Memory B cell (primary cell): Measurements from ENCODE around the gene CBFA2T3.

Experiments used
- ATAC-seq: fragments of 150-1000 bp; cut with Tn5 transposase; 2 replicates; pipeline ENCODE4 v1.10.0; 2021; ENCODE audit warnings: low read depth, mild to moderate bottlenecking, moderate library complexity
- DNase-seq, 2 donors: peaks; one replicate each; pipeline ENCODE4 v3.0.0; 2022; ENCODE audit warnings: low spot score in 2 of 2
- H3K27ac Mint-ChIP-seq: one replicate; pipeline ENCODE4 v1.8.0; 2022; ENCODE audit warnings: mild to moderate bottlenecking, moderate library complexity, mixed read lengths
- H3K27me3 Mint-ChIP-seq: one replicate; pipeline ENCODE4 v1.8.0; 2022; ENCODE audit warnings: mixed read lengths
- H3K36me3 Mint-ChIP-seq: one replicate; pipeline ENCODE4 v1.8.0; 2022; ENCODE audit warnings: mild to moderate bottlenecking, mixed read lengths
- H3K4me1 Mint-ChIP-seq: one replicate; pipeline ENCODE4 v1.8.0; 2022; ENCODE audit warnings: mixed read lengths
- H3K4me3 Mint-ChIP-seq: one replicate; pipeline ENCODE4 v1.8.0; 2022; ENCODE audit warnings: mild to moderate bottlenecking, moderate library complexity, mixed read lengths
- H3K9me3 Mint-ChIP-seq: one replicate; pipeline ENCODE4 v1.8.0; 2022; ENCODE audit warnings: mixed read lengths

The CBFA2T3 gene

DNA sequence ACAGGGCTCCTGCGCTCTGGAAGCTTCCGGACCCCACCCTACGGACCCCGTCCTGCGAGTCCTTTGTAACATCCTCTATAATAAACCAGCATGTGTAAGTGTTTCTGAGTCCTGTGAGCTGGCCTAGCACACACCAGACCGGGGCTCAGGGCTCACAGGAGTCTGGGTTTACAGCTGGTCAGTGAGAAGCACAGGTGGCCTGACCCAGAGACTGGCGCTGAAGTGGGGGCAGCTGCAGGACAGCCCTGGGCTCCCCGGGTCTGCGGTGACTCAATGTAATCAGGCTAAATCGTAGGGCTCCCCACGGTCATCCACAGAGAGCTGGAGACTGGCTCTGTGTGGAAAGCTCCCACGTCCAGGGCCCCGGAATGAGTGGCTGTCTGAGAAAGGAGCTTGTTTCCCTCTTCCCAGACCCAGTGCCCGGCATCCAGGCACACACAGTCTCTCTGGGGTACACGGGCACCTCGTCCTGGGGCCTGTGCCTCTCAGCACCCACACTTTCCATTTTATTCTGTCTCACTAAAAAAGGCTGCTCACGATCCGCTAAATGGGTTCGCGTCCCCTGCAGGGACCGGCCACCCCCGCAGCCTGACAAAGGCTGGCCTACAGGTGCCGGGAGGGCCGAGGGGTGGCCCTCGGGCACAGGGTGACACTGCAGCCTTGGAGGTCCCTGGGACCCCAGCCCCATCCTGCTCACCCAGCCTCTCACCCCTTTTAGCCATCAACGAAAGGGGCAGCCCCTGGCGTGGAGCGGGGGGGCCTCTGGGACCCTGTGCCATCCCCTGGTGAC, 18.9 kb upstream of the CBFA2T3 start:
- DNase-seq (no peak), ATAC-seq (no peak)
- Mint-ChIP-seq H3K4me1 (peaks cover 11% of the 10 kb centered on the region), H3K27ac (no peak overlapping the region), H3K27me3 (peaks cover 6% of the 10 kb centered on the region), H3K9me3 (peaks cover 9% of the 10 kb centered on the region), H3K4me3 (no peak overlapping the region), H3K36me3 (peaks cover 8% of the 10 kb centered on the region)

DNA sequence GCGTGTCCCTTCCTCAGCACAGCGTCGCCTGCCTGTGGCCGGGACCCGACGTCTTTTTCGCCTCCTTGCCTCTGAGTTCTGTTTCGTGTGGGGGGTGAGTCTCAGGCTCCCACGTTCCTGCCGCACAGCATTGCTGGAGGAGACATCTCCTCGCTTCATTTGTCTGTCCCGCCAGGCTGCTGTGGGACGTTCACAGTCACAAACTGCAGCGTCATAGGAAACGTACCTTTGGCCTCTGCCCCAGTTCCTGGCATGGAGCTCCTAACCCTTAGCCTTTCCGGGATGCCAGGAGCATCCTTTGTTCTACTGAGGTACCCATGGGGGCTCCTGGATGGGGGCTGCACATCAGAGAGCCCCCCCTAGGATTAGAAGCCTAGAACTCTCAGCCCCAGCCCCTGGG, 18.2 kb upstream of the CBFA2T3 start:
- Mint-ChIP-seq H3K4me3 (no peak overlapping the region), H3K36me3 (peaks cover 6% of the 10 kb centered on the region), H3K27ac (no peak overlapping the region), H3K4me1 (peaks cover 11% of the 10 kb centered on the region), H3K27me3 (peaks cover 4% of the 10 kb centered on the region), H3K9me3 (peaks cover 9% of the 10 kb centered on the region)
- no peak for DNase-seq
- no peak for ATAC-seq

DNA sequence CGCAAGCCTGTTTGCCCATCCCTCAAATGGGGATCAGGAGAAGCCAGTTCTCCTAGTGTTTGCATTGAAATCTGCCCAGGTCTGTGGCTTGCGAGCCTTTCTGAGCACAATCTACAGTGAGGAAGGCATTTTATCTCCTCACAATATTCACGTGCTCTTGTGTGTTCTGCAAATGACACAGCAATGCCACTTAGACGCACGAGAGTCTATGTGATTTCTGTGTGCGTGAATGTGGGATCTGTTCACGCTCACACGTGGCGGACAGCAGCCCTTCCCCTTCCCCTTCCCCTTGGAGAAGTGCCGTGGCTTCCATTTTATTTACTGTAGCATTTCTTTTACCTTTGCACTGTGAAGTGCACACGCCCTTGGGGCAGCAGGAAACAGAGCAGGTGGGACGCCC, 17.7 kb upstream of the CBFA2T3 start:
- ATAC-seq (no peak), DNase-seq (no peak)
- H3K4me3 Mint-ChIP-seq: no peak overlapping the region
- no peak overlapping the region for H3K27ac Mint-ChIP-seq
- peaks cover 9% of the 10 kb centered on the region for H3K9me3 Mint-ChIP-seq
- peaks cover 7% of the 10 kb centered on the region for H3K4me1 Mint-ChIP-seq
- H3K27me3 Mint-ChIP-seq: peaks cover 4% of the 10 kb centered on the region
- peaks cover 6% of the 10 kb centered on the region for H3K36me3 Mint-ChIP-seq

DNA sequence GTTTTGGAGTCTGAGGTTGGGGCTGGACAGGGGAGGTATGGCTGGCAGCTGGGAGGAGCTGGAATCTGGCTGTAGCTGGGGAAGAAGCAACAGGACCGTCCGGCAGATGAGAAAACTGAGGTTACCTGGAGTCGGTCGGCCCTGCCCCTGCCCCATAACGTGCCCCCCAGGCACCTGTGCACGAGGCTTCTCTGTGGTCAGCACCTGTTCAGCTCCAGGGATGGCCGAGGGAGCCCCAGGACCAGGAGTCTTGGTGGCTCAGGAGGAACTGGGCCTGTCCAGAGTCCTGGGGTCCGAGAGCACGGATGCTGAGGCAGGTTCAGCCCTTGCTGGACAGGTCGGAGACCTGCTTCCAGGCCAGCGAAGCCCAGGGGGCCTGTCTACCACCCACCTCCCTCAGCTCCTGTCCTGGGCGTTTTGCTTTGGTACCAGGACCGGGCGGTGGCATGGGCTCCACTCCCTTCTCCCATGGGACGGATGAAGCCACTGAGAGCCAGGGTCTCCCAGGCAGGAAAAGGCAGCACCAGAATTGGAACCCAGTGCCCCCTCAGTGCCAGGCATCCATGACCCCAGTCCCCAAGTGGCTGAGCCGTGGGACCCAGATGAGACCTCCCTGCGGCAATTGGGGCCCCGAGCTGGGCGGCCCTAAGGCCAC, 17.1 kb upstream of the CBFA2T3 start:
- H3K36me3 Mint-ChIP-seq: peaks cover 6% of the 10 kb centered on the region
- DNase-seq: no peak
- H3K27ac Mint-ChIP-seq: no peak overlapping the region
- H3K27me3 Mint-ChIP-seq: peaks cover 3% of the 10 kb centered on the region
- peaks cover 4% of the 10 kb centered on the region for H3K4me1 Mint-ChIP-seq
- peaks cover 6% of the 10 kb centered on the region for H3K9me3 Mint-ChIP-seq
- ATAC-seq: no peak
- H3K4me3 Mint-ChIP-seq: no peak overlapping the region

DNA sequence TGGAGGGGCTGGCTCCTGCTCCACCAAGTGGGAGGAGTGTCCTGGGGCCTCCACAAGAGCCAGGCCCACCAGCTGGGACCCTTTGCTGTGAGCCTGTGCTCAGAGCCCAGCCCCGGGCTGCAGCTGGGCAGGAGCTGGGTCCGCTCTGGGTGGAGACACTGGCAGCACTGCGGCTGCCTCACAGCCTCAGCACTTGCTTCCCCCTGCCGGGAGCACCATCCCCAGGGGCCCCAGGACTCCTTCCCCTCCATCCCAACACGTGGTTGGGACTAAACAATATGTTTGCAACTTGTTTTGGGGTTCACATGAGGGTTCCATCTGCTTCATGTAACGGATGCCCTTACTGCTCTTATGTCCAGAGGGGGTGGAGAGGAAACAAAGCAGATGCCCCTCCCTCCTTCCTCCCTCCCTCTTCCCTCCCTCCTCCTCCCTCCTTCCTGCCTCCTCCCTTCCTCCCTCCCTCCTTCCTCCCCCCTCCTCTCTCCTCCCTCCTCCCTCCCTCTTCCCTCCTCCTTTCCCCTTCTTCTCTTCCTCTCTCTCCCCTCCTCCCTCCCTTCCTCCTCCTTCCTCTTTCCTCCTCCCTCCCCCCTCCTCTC, 16.3 kb upstream of the CBFA2T3 start:
- DNase-seq: no peak
- peak overlapping the region; percentile 29 for H3K4me3 Mint-ChIP-seq
- peak; percentile 49 for ATAC-seq

GRCh38 chr16:88992351-88993165, 15.6 kb upstream of the CBFA2T3 start:
- Mint-ChIP-seq H3K4me1 (peaks cover 7% of the 10 kb centered on the region), H3K4me3 (peak overlapping the region; percentile 29), H3K27me3 (peaks cover 3% of the 10 kb centered on the region), H3K36me3 (peaks cover 3% of the 10 kb centered on the region), H3K27ac (no peak overlapping the region), H3K9me3 (peaks cover 3% of the 10 kb centered on the region)
- DNase-seq (no peak), ATAC-seq (peak; percentile 56)

More for the DNA sequence above, 16.3 kb upstream of the CBFA2T3 start:
- Mint-ChIP-seq H3K27me3 (peaks cover 3% of the 10 kb centered on the region), H3K9me3 (peaks cover 4% of the 10 kb centered on the region), H3K36me3 (peaks cover 4% of the 10 kb centered on the region), H3K4me1 (peaks cover 2% of the 10 kb centered on the region), H3K27ac (no peak overlapping the region)

DNA sequence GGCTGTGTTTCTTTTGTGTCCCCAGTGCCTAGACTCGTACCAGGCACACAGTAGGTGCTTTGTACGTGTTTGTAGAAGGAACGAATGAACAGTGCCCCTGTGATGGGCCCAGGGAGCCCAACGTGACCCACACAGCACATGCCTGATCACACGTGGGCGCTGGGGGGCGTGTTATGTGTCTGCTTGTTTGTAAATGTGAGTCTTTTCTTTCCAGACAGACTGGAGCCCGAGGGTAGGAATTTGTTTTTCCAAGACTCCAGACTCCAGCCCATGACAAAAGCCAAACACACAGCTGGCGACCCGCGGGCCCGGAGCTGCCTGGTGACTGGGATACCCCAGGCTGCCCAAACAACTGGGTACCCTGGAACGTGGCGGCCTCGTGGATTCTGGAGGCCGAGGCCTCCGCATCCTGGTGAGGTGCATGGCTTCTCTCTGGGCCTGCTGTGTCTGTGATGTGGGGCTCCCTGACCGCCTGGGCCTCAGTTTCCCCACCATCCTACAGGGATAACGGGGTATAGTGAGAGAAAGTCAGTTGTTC, 14.9 kb upstream of the CBFA2T3 start:
- Mint-ChIP-seq H3K4me3 (no peak overlapping the region), H3K27me3 (peaks cover 3% of the 10 kb centered on the region), H3K36me3 (no peaks in the 10 kb centered on the region), H3K4me1 (peaks cover 10% of the 10 kb centered on the region), H3K27ac (no peak overlapping the region), H3K9me3 (no peaks in the 10 kb centered on the region)
- DNase-seq (no peak), ATAC-seq (no peak)

DNA sequence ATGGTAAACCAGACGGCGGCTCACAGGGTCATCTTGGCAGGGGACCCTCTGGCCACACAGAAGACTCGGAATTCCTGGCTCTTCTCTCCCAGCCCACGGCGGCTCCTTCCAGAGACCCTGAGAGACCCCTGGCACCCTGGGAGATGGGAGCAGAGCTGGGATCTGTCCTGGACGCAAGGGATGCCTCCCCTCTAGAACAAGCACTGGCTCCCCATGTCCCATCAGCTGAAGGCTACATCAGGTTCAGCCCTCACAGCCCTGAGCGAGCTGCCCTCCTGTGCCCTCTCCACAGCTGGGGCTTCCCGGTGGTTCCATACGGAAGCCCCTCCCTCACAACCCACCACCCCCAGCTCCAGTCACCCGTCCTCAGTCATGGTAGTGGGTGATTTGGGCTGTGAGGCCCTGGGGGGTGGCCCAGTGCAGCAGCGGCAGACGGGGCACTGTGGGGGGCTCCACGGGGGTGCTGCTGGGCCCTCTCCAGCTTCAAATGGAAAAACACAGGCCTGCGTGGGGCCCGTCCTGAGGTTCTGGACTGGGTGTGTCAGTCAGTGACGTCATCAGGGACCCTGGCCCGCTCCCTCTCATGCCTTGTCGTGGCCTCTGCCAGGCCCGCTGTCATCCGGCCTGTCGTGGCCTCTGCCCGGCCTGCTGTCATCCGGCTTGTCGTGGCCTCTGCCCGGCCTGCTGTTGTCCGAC, 13.0 kb upstream of the CBFA2T3 start:
- Mint-ChIP-seq H3K27ac (no peak overlapping the region), H3K4me3 (no peak overlapping the region), H3K27me3 (peaks cover under 1% of the 10 kb centered on the region)

GRCh38 chr16:88988980-88989811, 12.2 kb upstream of the CBFA2T3 start:
- H3K27ac Mint-ChIP-seq: no peak overlapping the region
- ATAC-seq: no peak
- H3K27me3 Mint-ChIP-seq: no peaks in the 10 kb centered on the region
- H3K9me3 Mint-ChIP-seq: no peaks in the 10 kb centered on the region
- H3K36me3 Mint-ChIP-seq: no peaks in the 10 kb centered on the region
- DNase-seq: no peak
- H3K4me1 Mint-ChIP-seq: peaks cover 14% of the 10 kb centered on the region
- H3K4me3 Mint-ChIP-seq: no peak overlapping the region

More for the DNA sequence above, 13.0 kb upstream of the CBFA2T3 start:
- Mint-ChIP-seq H3K4me1 (peaks cover 12% of the 10 kb centered on the region), H3K9me3 (no peaks in the 10 kb centered on the region), H3K36me3 (no peaks in the 10 kb centered on the region)
- no peak for DNase-seq
- no peak for ATAC-seq

DNA sequence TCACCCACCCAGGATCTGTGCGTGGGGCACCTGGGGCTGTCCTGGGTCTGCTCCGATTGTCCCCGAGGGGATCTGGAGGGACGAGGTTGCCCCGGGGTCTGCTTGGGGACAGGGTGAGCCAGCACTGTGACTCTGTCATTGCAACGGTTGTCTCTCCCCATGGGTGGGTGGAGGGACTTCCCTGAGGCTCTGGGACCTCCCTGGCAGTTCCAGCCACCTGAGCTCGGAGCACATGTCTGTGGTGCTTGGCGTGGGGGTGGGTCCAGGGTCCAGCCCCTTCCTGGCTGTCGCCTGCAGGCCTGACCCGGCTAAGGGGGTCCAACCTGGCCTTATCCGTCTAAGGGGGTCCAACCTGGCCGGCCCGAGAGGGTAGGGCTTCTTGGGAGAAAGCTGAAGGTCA, 8.5 kb upstream of the CBFA2T3 start:
- no peak overlapping the region for H3K27ac Mint-ChIP-seq
- DNase-seq: no peak
- H3K4me3 Mint-ChIP-seq: no peak overlapping the region
- H3K9me3 Mint-ChIP-seq: peaks cover under 1% of the 10 kb centered on the region
- ATAC-seq: no peak
- no peaks in the 10 kb centered on the region for H3K27me3 Mint-ChIP-seq
- H3K36me3 Mint-ChIP-seq: no peaks in the 10 kb centered on the region
- peaks cover 39% of the 10 kb centered on the region for H3K4me1 Mint-ChIP-seq

DNA sequence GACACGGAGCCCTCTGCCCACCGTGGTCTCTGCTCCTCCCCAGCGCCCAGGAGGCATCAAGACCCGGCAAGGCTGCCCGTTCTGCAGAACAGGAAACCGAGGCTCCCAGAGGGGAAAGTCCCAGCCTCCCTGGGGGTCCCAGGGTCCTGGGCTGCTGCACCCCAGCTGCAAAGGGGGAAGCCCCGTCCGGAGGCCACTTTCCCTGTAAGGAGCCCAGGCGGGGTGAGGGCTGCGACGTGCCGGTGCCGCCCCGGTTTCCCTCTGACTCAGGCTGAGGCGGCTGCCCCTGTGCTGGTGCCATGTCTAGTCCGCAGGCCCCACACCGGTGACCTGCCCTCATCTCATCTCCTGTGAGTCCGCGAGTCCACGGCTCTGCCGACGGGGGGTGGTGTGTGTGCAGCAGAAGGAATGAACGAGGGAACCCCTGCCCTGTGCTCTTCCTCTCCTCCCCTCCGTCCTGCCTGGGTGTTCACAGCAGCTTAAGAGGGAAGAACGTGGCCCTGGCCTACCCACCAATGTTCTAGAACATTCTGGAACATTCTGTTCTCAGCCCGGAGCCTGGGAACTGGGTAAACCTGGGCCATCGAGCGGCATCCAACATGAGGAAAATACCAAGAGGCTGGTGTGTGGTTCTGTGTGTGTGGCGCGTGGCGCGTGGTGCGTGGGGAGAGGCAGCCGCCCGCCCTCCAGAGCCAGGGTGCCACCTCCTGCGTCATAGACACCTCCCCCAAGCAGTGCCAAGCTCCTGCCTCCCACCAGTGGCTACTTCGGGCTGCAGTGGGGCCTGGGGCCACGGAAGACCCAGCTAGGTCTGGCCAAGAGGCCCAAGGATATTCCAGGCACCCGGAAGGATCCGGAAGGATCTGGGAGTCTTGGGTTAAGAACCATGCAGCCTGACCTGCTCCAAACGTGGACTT, 7.0 kb upstream of the CBFA2T3 start:
- Mint-ChIP-seq H3K36me3 (no peaks in the 10 kb centered on the region), H3K4me3 (peak overlapping the region; percentile 76), H3K27ac (peak overlapping the region; percentile 86), H3K9me3 (peaks cover 5% of the 10 kb centered on the region), H3K27me3 (no peaks in the 10 kb centered on the region), H3K4me1 (peaks cover 54% of the 10 kb centered on the region)
- peak; percentile 68 for ATAC-seq
- peak in 1 of 2 donors; percentile 62 for DNase-seq

GRCh38 chr16:88983165-88983564, 6.2 kb upstream of the CBFA2T3 start:
- DNase-seq (peak in 1 of 2 donors; percentile 44), ATAC-seq (no peak)
- no peaks in the 10 kb centered on the region for H3K27me3 Mint-ChIP-seq
- peak overlapping the region; percentile 86 for H3K27ac Mint-ChIP-seq
- H3K4me1 Mint-ChIP-seq: peaks cover 59% of the 10 kb centered on the region
- peaks cover 5% of the 10 kb centered on the region for H3K9me3 Mint-ChIP-seq
- H3K36me3 Mint-ChIP-seq: no peaks in the 10 kb centered on the region
- peak overlapping the region; percentile 76 for H3K4me3 Mint-ChIP-seq
